ENCODE results near the gene TTLL7. TPM values are rescaled to one million over a fixed set of nuclear protein-coding genes. Genes with fewer than 3 reads are reported as not detected.

TTLL7 gene
- total RNA-seq, 4 donors from 2014 or later, result 0.95 to 7.6 (median 3.8) TPM

DNA sequence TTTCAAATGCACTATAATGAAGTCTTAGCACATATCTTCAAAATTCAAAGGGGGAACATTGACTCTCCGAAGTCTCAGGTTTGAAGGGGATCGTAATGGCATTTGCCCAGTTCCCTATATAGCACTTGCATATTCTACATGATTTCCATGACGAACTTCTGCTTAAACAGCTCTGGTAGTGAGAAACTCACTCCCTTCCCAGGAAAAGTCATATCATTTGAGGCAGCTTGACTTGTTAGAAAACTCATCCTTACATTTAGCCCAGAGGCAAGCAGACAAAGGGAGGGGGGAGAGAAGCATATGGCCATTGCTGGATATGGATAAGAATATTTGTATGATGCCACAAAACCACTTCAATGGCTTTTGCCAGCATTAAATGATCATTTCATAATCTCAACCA, 27.0 kb upstream of the TTLL7 start:
- intact Hi-C loops (cut with DNase I; ENCODE audit: low total_unique reads), result no loop called here
- TF ChIP-seq POLR2A (IDR thresholded peaks at IDR 0.05), result no peak
- TF ChIP-seq, protein P1, sequence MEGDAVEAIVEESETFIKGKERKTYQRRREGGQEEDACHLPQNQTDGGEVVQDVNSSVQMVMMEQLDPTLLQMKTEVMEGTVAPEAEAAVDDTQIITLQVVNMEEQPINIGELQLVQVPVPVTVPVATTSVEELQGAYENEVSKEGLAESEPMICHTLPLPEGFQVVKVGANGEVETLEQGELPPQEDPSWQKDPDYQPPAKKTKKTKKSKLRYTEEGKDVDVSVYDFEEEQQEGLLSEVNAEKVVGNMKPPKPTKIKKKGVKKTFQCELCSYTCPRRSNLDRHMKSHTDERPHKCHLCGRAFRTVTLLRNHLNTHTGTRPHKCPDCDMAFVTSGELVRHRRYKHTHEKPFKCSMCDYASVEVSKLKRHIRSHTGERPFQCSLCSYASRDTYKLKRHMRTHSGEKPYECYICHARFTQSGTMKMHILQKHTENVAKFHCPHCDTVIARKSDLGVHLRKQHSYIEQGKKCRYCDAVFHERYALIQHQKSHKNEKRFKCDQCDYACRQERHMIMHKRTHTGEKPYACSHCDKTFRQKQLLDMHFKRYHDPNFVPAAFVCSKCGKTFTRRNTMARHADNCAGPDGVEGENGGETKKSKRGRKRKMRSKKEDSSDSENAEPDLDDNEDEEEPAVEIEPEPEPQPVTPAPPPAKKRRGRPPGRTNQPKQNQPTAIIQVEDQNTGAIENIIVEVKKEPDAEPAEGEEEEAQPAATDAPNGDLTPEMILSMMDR (IDR thresholded peaks at IDR 0.05), result no peak
- no peak for DNase-seq (ENCODE audit: low spot score in 2 of 2)
- H3K4me3 ChIP-seq (ENCODE audit: low read depth, poor library complexity, severe bottlenecking), result no peak overlapping the region
- 84 to 89% methylated on average over 3 of the region's 3 CpGs for WGBS, 2 donors

DNA sequence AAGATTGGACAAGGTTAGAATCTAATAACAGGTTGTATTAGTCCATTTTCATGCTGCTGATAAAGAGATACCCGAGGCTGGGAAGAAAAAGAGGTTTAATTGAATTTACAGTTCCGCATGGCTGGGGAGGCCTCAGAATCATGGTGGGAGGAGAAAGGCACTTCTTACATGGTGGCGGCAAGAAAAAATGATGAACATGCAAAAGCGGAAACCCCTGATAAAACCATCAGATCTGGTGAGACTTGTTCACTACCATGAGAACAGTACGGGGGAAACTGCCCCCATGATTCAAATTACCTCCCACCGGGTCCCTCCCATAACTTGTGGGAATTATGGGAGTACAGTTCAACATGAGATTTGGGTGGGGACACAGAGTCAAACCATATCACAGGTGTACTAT, 22.9 kb upstream of the TTLL7 start:
- TF ChIP-seq, protein P1 (IDR thresholded peaks at IDR 0.05), result no peak
- no peak for TF ChIP-seq POLR2A (IDR thresholded peaks at IDR 0.05)
- WGBS, 2 donors, result 94 to 96% methylated on average over 6 of the region's 6 CpGs
- intact Hi-C loops (cut with DNase I; ENCODE audit: low total_unique reads), result no loop called here

GRCh38 chr1:84020151-84020550, 21.2 kb upstream of the TTLL7 start:
- H3K4me3 ChIP-seq (ENCODE audit: low read depth, poor library complexity, severe bottlenecking), result no peak overlapping the region
- no peak for TF ChIP-seq POLR2A (IDR thresholded peaks at IDR 0.05)
- TF ChIP-seq, protein P1 (IDR thresholded peaks at IDR 0.05), result no peak
- WGBS, 2 donors, result 14 to 22% methylated on average over 3 of the region's 3 CpGs
- DNase-seq (ENCODE audit: low spot score in 2 of 2), result no peak
- intact Hi-C loops (cut with DNase I; ENCODE audit: low total_unique reads), result no loop called here

More for the DNA sequence above, 22.9 kb upstream of the TTLL7 start:
- H3K4me3 ChIP-seq (ENCODE audit: low read depth, poor library complexity, severe bottlenecking), result no peak overlapping the region
- DNase-seq (ENCODE audit: low spot score in 2 of 2), result no peak

DNA sequence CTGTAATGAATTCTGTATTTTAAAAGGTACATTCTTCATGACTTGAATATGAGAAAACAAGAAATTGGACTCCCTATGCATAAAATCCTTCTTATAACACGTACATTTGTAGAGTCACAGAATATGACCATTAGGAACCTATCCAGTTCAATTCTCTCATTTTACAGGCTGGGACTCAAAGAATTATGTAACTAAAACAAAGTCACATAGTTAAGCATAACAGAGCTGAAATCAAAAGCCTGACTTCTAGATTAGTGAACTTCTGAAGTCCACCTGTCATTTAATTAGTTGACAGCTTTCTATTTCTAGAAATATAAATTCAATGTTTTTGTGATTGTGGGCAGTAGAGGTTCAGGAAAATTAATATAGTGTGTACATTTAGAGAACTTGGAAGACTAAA, 20.3 kb upstream of the TTLL7 start:
- DNase-seq (ENCODE audit: low spot score in 2 of 2), result no peak
- WGBS, 2 donors, result 74 to 79% methylated on average over 1 of the region's 1 CpG
- intact Hi-C loops (cut with DNase I; ENCODE audit: low total_unique reads), result no loop called here
- TF ChIP-seq, protein P1 (IDR thresholded peaks at IDR 0.05), result no peak
- no peak overlapping the region for H3K4me3 ChIP-seq (ENCODE audit: low read depth, poor library complexity, severe bottlenecking)

- intact Hi-C loops (cut with DNase I; ENCODE audit: low total_unique reads), result no loop called here
- WGBS, 2 donors, result 81 to 98% methylated on average over 3 of the region's 3 CpGs
These were observed 14.8 kb upstream of the TTLL7 start for GRCh38 chr1:84013708-84014107.

GRCh38 chr1:84012018-84012417, 13.1 kb upstream of the TTLL7 start:
- H3K4me3 ChIP-seq (ENCODE audit: low read depth, poor library complexity, severe bottlenecking), result no peak overlapping the region
- intact Hi-C loops (cut with DNase I; ENCODE audit: low total_unique reads), result no loop called here
- no peak for DNase-seq (ENCODE audit: low spot score in 2 of 2)
- TF ChIP-seq, protein P1 (IDR thresholded peaks at IDR 0.05), result no peak
- TF ChIP-seq POLR2A (IDR thresholded peaks at IDR 0.05), result no peak
- WGBS, 2 donors, result 88 to 90% methylated on average over 3 of the region's 3 CpGs

More at GRCh38 chr1:84013708-84014107, 14.8 kb upstream of the TTLL7 start:
- H3K4me3 ChIP-seq (ENCODE audit: low read depth, poor library complexity, severe bottlenecking), result no peak overlapping the region
- no peak for DNase-seq (ENCODE audit: low spot score in 2 of 2)
- TF ChIP-seq, protein P1 (IDR thresholded peaks at IDR 0.05), result no peak
- TF ChIP-seq POLR2A (IDR thresholded peaks at IDR 0.05), result no peak
